ENCODE results near the gene CXCL17. TPM values are rescaled to one million over a fixed set of nuclear protein-coding genes. Genes with fewer than 3 reads are reported as not detected.

Gene CXCL17
- total and polyA plus RNA-seq, 2 donors (not counting 1 experiment from before 2014, with no cell fraction given), result not detected

DNA sequence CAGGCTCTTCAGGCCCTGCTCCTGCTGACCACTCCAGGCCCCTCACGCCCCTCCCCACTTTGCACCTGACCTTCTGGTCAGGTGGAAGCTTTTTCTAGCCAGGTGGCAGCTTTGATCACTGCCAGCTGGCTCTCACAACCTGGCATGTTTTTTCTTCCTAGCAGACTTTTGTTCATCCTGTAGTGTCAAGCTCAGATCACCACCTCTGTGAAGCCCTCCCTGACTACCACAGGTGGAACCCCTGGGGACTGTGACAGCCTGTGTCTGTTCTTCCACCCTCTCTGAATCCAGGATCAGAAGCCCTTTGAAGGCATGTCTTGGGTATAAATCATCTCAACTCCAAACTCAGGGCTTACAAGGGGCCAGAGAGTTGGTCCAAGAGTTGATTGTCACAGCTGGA, 42.3 kb downstream of the CXCL17 start:
- Mint-ChIP-seq H3K27ac (no peak overlapping the region), H3K4me3 (peak overlapping the region; percentile 45), H3K27me3 (no peaks in the 10 kb centered on the region), H3K9me3 (ENCODE audit: insufficient read depth) (no peaks in the 10 kb centered on the region), H3K4me1 (peaks cover 46% of the 10 kb centered on the region)
- Histone ChIP-seq H3K9me3 (ENCODE audit: control extremely low read depth in 1 of 3, control insufficient read depth in 2 of 3, insufficient read depth in 1 of 3, low read length in 2 of 3) (no peaks in the 10 kb centered on the region), H3K4me3 (ENCODE audit: control extremely low read depth in 1 of 5, extremely low read depth in 1 of 5, insufficient read depth in 1 of 5, low read depth in 2 of 5, low read length in 4 of 5) (no peak overlapping the region), H3K36me3 (replicated peaks in 1 of 2; ENCODE audit: control extremely low read depth in 1 of 2, control insufficient read depth in 1 of 2, extremely low read depth in 1 of 2, insufficient read depth in 2 of 2, low read length in 1 of 2) (peaks cover 0 to 10% of the 10 kb centered on the region in 2 experiments), H2AFZ (ENCODE audit: insufficient read depth, low read depth, low read length, poor library complexity, severe bottlenecking) (no peak overlapping the region), H4K20me1 (ENCODE audit: control insufficient read depth, insufficient read depth, low read length, poor library complexity, severe bottlenecking) (no peaks in the 10 kb centered on the region), H3K27ac (ENCODE audit: low read length in 2 of 2) (no peak overlapping the region), H3K27me3 (replicated peaks in 1 of 4; ENCODE audit: control extremely low read depth in 1 of 4, control insufficient read depth in 3 of 4, insufficient read depth in 4 of 4, low read length in 3 of 4) (no peaks in the 10 kb centered on the region), H3K9ac (ENCODE audit: low read length) (no peak overlapping the region), H3K4me1 (ENCODE audit: control insufficient read depth in 2 of 2, insufficient read depth in 2 of 2, low read length in 2 of 2) (peaks cover 26 to 41% of the 10 kb centered on the region in 2 donors), H3K79me2 (ENCODE audit: control insufficient read depth, insufficient read depth, low read length) (peaks cover 22% of the 10 kb centered on the region), H3K4me2 (replicated peaks; ENCODE audit: low read depth, low read length, poor library complexity, severe bottlenecking) (no peak overlapping the region)
- intact Hi-C loops (cut with micrococcal nuclease), result no loop called here
- POLR2A ChIA-PET, result no interaction called here
- DNase-seq (no peak), ATAC-seq (ENCODE audit: low read depth) (no peak)
- CTCF ChIA-PET, result interaction anchor here (0.7 to 3.1 kb wide), 17 partner anchors 12 to 292 kb away, joined by 3 to 27 read pairs (median 7); partner anchors contain the start of genes CEACAM1, CNFN and POU2F2
- 100% methylated on average over 1 of the region's 1 CpG for WGBS (ENCODE audit: insufficient coverage)
- no peak for TF ChIP-seq EZH2 (IDR thresholded peaks at IDR 0.05; ENCODE audit: borderline replicate concordance, insufficient read depth, low read depth, low read length, poor library complexity, severe bottlenecking)
- TF ChIP-seq, protein P1, sequence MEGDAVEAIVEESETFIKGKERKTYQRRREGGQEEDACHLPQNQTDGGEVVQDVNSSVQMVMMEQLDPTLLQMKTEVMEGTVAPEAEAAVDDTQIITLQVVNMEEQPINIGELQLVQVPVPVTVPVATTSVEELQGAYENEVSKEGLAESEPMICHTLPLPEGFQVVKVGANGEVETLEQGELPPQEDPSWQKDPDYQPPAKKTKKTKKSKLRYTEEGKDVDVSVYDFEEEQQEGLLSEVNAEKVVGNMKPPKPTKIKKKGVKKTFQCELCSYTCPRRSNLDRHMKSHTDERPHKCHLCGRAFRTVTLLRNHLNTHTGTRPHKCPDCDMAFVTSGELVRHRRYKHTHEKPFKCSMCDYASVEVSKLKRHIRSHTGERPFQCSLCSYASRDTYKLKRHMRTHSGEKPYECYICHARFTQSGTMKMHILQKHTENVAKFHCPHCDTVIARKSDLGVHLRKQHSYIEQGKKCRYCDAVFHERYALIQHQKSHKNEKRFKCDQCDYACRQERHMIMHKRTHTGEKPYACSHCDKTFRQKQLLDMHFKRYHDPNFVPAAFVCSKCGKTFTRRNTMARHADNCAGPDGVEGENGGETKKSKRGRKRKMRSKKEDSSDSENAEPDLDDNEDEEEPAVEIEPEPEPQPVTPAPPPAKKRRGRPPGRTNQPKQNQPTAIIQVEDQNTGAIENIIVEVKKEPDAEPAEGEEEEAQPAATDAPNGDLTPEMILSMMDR (IDR thresholded peaks at IDR 0.05), result no peak
